HG03432 (cell line): ENCODE results near the gene EDC4.
A peak's percentile ranks its signal among the peaks of the same experiment; 100 is the strongest.
"Not testable (repeated sequence)": the region's sequence is repeated elsewhere in the genome, so short reads cannot be mapped to it uniquely, and the experiment has no call there.

Experiments
- ATAC-seq: cut with Tn5 transposase; IDR thresholded peaks from one replicate; pipeline ENCODE4 v1.9.1; 2021; ENCODE audit warnings: mild to moderate bottlenecking, moderate library complexity; ENCODE audit not compliant: unreplicated experiment

Gene EDC4

GRCh38 chr16:67909056-67909742 lies 36.3 kb downstream of the EDC4 start:
- ATAC-seq = no peak

DNA sequence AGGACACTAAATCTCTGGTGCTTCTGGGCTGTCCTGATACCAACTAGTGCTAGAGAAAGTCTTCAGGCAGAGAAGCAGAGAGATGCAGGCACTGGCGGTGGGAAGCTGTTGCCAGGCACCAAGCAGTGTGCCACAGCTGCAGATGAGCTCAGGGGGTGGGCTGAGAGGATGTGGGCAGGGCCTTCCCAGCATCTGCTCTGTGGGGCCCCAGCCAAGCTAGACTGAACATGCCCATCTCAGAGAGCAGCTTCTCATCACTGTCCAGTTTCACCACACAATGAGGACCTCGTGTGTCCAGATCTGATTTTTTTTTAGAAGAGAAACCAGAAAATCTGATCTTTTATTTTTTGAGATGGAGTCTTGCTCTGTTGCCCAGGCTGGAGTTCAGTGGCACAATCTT lies 37.3 kb downstream of the EDC4 start:
- ATAC-seq = no peak

- ATAC-seq = no peak
Measured at GRCh38 chr16:67914758-67915495, 42.1 kb downstream of the EDC4 start.

GRCh38 chr16:67915496-67915769 lies 42.6 kb downstream of the EDC4 start:
- not testable (repeated sequence) for ATAC-seq

GRCh38 chr16:67915831-67916723 lies 43.2 kb downstream of the EDC4 start:
- ATAC-seq = no peak

DNA sequence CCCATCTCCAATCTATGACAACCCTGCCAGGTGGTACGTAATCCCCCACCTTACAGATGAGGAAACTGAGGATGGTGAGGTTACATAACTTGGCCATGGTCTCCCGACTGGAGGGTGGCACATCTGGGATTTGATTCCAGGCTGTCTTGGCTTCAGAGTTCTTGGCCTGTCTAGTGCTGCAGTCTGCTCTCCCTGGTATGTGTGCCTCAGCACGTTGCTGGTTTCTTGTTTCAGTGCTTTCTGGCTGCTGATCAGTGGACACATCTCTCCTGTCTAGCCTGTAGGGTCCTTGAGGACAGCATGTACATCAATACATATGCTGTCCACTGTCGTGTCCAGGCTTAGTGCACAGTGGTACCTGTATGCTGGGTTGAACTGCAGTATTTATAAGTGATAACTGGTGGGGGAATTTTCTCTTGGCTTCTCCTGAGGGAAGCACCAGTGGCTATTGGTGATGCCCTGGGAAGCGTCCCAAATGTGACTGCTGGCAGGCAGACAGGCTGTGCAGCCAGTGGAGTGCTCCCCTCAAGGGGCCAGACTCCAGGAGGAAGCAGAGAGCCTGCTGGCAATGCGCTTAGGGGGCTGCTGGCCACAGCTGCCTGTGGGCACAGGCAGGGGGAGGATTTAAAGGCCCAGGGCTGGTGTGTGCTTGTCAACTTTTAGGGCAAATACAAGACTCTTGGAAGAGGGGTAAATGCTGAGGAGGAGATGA lies 44.4 kb downstream of the EDC4 start:
- no peak for ATAC-seq

DNA sequence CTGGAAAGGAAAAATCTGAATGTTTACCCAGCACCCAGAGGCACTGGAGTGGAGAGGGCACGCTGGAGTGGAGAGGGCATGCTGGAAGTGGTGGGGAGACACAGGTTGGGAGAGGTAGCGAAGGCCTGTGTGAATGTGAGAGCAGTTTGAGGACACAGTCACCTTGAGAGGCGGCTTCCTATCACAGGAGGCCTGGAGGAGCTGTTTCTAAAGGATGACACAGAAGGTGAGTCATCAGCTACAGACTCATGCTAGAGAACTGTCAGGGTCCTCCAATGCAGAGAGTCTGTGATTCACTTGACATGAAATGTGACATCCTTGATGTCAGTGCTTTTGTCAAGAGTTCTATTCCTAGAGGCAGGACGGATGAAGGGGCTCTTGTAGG lies 45.0 kb downstream of the EDC4 start:
- ATAC-seq = no peak

- no peak for ATAC-seq
Measured at GRCh38 chr16:67919622-67920221, 46.9 kb downstream of the EDC4 start.

DNA sequence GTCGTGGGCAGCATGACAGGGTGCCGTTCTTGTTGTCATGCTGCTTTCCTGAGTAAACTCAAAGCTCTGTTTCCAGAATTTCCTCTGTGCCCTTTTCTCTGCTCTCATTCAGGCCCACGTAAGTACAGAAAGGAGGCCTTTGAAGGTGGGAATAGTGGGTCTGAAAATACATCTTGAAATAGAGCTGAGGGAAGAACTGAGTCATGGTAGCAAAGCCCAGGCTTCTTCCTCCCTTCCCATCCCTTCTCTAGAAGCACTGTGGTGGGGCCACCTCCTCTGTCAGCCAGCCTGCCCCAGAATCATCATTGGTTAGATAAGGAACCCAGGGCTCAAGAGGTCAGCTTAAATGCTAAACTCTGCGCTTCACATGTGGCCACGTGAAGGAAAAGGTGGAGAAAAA lies 49.4 kb downstream of the EDC4 start:
- no peak for ATAC-seq

DNA sequence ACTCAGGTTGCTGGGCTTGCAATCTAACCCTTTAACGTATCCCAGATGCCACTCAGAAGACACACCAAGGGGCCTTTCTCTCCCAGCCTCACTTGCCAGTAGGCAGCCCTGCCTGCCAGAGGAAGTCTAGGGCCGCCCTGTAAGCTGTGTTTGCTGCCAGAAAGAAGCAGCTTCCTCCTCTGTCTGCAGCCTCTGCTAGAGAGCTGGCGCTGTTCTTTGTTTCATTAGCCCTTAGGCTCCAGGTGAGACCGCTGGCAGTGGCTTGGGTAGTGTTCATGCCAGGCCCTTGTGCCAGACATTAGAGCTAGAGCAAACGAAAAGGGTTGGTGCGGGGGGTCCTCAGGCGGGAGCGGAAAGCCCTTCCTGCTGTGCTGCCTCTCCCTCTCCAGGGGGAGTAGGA lies 49.9 kb downstream of the EDC4 start:
- ATAC-seq = no peak

DNA sequence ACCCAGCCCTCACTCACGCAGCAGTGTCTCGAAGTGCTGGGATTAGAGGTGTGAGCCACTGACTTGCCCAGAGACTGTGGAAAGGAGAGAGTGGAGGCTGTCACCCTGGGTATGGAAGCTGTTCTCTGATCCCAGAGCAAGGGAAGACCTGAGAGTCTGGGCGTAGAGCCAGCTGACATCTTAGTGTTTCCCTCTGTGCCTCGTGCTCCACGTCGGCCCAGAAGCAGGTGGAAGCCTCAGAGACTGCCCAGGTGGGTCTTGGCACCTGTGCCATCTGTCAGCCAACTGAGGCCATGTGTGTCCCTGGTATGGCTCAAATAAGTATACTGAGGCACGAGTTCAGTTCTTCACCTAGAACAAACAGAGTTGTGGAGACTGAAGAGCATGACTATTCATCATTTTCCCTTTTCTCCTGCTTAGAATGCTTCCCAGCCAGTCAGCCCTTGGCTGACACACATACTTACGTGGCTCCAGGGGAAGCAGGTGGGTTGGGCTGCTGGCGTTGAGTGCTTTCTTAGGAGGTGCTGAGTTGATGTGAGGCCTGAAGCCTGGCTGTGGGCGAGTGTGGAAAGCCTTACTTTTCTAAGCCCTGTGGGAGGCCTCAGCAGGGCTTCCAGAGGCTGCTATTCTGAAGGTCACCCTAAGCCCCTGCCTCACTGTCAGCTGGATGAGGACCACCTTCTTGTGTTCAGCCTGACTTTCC lies 50.7 kb downstream of the EDC4 start:
- ATAC-seq = no peak

DNA sequence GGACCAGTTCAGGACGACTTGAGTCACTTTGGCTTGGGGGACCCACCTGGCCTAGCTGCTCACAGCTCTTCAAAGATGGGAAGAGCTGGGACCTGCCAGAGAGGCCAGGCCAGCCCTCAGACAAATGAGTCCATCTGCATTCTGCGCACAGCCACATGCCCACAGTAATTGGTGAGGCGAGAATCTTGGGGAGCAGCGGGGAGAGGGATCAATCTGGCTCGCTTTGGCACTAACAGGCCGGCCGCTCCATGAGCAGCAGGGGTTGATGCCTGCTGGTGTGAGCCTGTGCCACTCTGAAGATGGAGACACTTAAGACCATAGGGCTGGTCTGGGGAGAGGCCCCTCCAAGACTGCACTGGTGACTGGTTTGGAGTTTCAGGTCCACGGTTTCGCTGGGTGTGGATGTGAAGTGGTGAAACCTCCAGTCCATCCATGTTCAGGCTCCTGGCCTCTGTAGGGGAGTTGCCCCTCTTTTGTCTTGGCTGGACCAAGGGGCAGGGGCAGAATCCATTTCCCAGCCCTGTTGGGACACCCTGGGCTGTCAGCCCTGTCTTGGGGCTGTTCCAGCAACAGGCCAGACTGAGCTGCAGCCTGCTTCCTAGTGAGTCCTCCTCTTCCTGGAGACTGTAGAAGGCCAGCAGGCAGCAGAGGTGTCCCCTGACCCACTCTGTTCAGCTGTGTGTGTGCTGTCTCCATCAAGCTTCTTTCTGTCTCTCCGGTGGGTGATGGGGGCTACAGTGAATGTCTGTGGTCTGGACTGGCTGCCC lies 51.5 kb downstream of the EDC4 start:
- no peak for ATAC-seq

DNA sequence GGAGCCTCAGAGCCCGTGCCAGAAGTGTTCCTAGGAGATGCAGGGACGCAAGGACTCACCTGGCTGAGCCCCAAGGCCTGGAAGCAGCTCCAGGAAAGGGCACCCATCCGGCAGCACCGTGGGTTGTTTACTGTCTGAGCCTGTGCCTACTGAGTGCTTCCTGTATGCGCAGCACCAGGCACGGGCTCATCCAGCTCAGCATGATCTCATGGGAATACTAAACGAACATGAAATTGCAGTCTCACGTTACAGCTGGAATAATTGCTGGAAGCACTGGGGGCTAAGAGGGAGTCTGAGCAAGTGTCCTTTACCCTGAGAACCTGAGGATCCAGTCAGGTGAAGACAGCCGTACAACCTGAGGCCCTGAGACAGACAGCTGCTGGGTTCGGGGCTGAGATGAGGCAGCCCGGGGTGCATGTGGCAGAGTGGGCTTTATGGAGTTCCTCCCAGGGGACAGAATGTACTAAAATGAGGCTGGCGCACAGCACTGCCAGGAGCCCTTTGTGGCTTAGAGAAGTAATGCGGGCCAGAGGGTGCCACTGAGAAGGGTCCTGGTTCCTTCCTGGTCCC lies 53.4 kb downstream of the EDC4 start:
- no peak for ATAC-seq

GRCh38 chr16:67927131-67927941 lies 54.5 kb downstream of the EDC4 start:
- ATAC-seq = no peak

GRCh38 chr16:67928147-67928546 lies 55.3 kb downstream of the EDC4 start:
- ATAC-seq = no peak

DNA sequence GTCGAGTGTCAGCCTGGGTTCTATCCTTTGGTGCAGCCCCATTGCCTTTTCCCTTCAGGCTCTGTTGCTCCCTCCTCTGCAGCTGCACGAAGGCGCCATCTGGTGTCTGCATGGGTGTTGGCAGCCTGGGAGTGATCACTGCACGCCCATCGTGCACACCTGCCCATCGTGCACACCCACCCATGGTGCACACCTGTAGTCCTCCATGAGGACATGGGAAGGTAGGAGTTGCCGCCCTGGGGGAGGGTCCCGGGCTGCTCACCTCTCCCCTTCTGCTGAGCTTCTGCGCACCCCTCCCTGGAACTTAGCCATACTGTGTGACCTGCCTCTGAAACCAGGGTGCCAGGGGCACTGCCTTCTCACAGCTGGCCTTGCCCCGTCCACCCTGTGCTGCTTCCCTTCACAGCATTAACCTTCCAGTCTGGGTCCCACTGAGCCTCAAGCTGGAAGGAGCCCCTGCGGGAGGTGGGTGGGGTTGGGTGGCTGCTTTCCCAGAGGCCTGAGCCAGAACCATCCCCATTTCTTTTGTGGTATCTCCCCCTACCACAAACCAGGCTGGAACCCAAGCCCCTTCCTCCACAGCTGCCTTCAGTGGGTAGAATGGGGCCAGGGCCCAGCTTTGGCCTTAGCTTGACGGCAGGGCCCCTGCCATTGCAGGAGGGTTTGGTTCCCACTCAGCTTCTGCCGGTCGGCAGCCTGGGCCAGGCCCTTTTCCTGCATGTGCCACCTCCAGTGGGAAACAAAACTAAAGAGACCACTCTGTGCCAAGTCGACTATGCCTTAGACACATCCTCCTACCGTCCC lies 55.9 kb downstream of the EDC4 start:
- ATAC-seq = peak; percentile 60

DNA sequence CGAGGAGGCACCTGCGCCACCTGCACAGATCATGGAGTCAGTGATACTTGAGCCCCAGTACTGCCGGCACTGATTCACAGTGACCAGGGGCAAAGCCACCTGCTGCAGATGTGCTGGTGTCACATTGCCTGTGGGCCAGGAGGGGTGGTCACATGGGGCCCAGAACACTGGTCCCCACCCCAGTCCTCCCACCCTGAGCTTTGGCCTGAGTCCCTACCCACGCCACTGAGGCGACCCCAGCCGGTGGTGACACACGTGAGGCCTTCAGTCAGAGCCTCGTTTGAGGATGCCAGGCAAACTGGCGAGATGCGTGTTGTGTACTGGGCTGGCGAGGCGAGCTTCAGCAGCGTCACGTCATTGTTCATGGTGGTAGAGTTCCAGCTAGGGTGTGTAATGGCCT lies 57.3 kb downstream of the EDC4 start:
- ATAC-seq = no peak
